ENCODE data around the gene PRDM16.
A peak's percentile ranks its signal among the peaks of the same experiment; 100 is the strongest.

The PRDM16 gene

DNA sequence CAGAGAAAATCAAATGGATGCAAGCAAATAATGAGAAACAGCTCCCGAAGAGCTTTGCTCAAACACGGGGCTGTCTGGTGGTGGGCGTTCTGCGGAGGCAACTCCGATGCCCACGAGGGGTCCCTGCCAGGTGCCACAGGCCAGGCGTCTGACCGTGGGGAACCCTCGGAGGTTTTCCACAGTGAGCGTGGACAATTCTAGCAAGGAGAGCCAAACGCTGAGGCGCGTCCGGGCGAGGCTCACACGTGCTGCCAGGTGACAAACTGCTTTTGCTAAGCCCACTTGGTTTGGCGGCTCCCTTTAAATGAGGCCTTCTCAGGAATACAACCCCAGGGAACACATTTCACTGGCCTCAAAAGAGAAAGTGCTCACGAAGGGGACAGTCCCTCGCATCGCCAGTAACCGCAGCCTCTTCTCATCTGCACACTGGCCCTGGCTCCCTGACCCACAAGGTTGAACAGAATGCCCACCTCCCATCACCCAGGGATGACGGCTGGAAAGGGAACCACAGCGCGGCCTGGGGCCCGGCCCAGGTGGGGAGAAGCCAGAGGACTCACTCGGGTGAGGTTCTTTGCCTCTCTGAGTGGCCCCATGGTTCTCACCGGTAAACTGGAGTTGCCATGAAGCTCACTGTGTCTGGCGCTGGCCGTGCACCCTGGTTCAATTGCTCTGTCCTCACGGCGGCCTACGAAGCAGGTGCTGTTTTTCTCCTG is 97.4 kb downstream of the PRDM16 start:
- no peak overlapping the region for H3K4me3 ChIP-seq (ENCODE audit: low read depth, low read length)
- DNase-seq (ENCODE audit: low read depth): no peak
- TF ChIP-seq MYC (IDR thresholded peaks at IDR 0.05; ENCODE audit: low read depth, low read length) (no peak), POLR2A (IDR thresholded peaks at IDR 0.05; ENCODE audit: extremely low read depth, insufficient read length) (no peak)
- TF ChIP-seq, protein P1, sequence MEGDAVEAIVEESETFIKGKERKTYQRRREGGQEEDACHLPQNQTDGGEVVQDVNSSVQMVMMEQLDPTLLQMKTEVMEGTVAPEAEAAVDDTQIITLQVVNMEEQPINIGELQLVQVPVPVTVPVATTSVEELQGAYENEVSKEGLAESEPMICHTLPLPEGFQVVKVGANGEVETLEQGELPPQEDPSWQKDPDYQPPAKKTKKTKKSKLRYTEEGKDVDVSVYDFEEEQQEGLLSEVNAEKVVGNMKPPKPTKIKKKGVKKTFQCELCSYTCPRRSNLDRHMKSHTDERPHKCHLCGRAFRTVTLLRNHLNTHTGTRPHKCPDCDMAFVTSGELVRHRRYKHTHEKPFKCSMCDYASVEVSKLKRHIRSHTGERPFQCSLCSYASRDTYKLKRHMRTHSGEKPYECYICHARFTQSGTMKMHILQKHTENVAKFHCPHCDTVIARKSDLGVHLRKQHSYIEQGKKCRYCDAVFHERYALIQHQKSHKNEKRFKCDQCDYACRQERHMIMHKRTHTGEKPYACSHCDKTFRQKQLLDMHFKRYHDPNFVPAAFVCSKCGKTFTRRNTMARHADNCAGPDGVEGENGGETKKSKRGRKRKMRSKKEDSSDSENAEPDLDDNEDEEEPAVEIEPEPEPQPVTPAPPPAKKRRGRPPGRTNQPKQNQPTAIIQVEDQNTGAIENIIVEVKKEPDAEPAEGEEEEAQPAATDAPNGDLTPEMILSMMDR (IDR thresholded peaks at IDR 0.05; ENCODE audit: low read depth, low read length): no peak
- TF ChIP-seq, protein P2, sequence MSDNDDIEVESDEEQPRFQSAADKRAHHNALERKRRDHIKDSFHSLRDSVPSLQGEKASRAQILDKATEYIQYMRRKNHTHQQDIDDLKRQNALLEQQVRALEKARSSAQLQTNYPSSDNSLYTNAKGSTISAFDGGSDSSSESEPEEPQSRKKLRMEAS (IDR thresholded peaks at IDR 0.05; ENCODE audit: low read depth, low read length): no peak

DNA sequence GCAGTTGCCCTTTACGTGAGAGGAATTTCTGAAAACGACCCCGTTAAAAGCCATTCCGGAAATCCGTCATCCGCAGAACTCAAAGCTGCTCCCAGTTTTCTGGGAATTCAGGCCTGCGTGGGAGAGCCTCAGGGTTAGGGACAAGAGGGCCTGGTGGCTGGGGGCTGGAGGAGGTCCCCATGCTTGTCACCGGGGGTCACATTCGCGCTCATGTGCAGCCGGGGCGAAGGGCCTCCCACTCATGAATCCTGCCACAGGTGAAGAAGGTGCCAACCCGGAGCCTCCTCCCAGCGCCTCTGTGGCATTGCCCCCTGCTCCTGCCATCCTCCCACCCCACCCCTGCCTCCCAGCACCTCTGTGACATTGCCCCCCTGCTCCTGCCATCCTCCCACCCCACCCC is 98.3 kb downstream of the PRDM16 start:
- DNase-seq (ENCODE audit: low read depth): no peak
- TF ChIP-seq, protein P1 (IDR thresholded peaks at IDR 0.05; ENCODE audit: low read depth, low read length): no peak
- TF ChIP-seq, protein P2 (IDR thresholded peaks at IDR 0.05; ENCODE audit: low read depth, low read length): no peak
- TF ChIP-seq MYC (IDR thresholded peaks at IDR 0.05; ENCODE audit: low read depth, low read length): no peak
- no peak for TF ChIP-seq POLR2A (IDR thresholded peaks at IDR 0.05; ENCODE audit: extremely low read depth, insufficient read length)
- H3K4me3 ChIP-seq (ENCODE audit: low read depth, low read length): no peak overlapping the region

DNA sequence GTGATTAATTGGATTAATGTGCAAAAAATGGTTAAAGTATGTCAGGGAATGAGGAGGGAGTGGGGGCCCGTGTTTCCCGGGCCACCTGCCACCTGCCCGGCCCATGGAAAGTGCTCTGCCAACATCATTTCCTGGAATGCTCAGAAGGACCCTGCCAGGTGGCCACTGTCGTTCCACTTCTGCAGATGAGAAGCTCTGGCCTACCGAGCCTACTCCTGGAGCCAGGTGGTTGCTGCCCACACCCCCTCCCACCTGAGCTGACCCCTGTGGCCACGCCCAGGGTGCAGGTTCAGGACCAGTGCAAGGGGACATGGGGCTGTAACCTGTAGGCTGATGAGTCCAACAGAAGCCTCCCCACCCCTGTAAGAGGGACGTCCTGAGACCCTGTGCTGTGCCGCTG is 99.7 kb downstream of the PRDM16 start:
- DNase-seq (ENCODE audit: low read depth): no peak
- TF ChIP-seq MYC (IDR thresholded peaks at IDR 0.05; ENCODE audit: low read depth, low read length) (no peak), POLR2A (IDR thresholded peaks at IDR 0.05; ENCODE audit: extremely low read depth, insufficient read length) (no peak)
- TF ChIP-seq, protein P2 (IDR thresholded peaks at IDR 0.05; ENCODE audit: low read depth, low read length): no peak
- TF ChIP-seq, protein P1 (IDR thresholded peaks at IDR 0.05; ENCODE audit: low read depth, low read length): no peak
- H3K4me3 ChIP-seq (ENCODE audit: low read depth, low read length): no peak overlapping the region

DNA sequence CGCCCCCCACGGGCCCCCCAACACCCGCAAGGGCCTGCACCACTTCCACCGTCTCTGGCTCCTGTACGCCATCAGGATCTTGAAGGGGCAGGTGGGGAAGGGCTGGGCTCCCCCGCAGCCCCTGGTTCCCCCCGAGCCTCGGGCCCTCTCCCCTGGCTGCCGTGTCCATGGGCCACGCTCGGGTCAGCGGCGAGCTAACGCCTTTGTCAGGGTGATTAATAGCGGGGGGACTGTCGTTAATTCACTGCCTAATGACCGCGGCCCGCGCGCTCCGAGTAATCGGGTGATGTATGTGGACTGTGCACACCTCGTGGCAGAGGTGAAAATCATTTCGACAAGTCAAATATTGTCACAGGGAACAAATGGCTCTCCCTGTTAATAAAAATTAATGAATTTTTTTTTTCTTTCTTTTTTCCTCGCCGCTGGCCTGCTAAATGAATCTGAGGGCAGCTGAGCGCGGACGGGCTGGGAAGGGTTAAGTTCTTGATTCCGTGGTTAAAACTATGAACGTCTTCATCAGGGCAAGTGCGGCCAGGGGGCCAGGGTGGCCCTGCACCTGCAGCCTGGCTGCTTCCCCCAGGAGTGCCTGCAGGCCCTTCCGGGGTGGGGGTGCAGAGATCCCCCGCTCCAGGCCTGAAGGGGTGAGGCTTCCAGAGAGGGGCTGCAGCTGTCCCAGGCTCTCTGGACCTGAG is 100.8 kb downstream of the PRDM16 start:
- no peak for DNase-seq (ENCODE audit: low read depth)
- TF ChIP-seq, protein P2 (IDR thresholded peaks at IDR 0.05; ENCODE audit: low read depth, low read length): no peak
- TF ChIP-seq, protein P1 (IDR thresholded peaks at IDR 0.05; ENCODE audit: low read depth, low read length): no peak
- no peak for TF ChIP-seq POLR2A (IDR thresholded peaks at IDR 0.05; ENCODE audit: extremely low read depth, insufficient read length)
- TF ChIP-seq MYC (IDR thresholded peaks at IDR 0.05; ENCODE audit: low read depth, low read length): no peak
- no peak overlapping the region for H3K4me3 ChIP-seq (ENCODE audit: low read depth, low read length)

DNA sequence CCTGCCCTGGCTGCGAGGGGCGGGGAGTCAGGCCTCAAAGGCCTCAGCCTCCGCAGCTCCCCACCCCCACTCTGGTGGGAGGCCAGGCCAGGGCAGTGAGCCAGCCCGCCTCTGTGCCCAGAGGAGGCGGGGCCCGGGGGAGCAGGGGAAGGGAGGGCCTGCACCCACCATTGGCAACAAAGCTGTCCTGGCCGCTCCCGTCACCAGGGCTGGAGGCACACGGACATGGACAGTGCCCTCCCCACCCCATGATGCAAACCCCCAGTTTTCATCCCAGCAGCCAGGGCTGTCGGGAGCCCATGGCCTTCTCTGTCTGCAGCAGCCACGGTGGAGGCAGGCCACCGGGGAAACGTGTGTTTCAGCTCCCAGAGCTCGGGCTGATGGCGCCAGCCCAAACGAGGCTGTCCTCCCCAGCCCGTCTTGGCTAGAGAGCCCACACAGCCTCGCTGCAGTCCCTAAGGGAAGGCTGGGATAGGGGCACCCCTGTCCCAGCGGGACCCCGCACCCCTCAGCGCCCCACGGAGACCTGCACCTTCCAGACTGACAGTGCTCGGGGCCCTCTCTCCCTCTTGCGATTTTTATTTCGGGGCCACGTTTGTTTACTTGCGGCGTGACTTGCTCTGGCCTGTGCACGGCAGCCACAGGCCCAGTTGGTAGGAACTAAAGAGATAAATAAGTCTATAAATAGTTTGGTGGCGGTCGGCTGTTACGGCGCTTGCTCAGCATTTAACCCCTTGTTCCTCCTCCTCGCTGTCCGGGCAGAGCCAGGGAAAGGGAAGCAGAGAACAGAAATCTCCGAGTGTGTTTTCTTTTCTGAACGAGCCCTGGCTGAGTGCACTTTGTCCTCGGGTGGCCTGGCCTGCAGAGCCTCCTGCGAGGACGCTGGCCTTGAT is 101.8 kb downstream of the PRDM16 start:
- no peak overlapping the region for H3K4me3 ChIP-seq (ENCODE audit: low read depth, low read length)

More for the DNA sequence above, 101.8 kb downstream of the PRDM16 start:
- TF ChIP-seq, protein P1 (IDR thresholded peaks at IDR 0.05; ENCODE audit: low read depth, low read length): no peak
- TF ChIP-seq, protein P2 (IDR thresholded peaks at IDR 0.05; ENCODE audit: low read depth, low read length): no peak
- TF ChIP-seq MYC (IDR thresholded peaks at IDR 0.05; ENCODE audit: low read depth, low read length): no peak
- TF ChIP-seq POLR2A (IDR thresholded peaks at IDR 0.05; ENCODE audit: extremely low read depth, insufficient read length): no peak
- peak; percentile 58 for DNase-seq (ENCODE audit: low read depth)
